ENCODE measurements around the gene COL9A3. TPM values are rescaled to one million over a fixed set of nuclear protein-coding genes. Genes with fewer than 3 reads are reported as not detected.

COL9A3 gene
- total RNA-seq, 1 donor from 2014 or later: not detected

DNA sequence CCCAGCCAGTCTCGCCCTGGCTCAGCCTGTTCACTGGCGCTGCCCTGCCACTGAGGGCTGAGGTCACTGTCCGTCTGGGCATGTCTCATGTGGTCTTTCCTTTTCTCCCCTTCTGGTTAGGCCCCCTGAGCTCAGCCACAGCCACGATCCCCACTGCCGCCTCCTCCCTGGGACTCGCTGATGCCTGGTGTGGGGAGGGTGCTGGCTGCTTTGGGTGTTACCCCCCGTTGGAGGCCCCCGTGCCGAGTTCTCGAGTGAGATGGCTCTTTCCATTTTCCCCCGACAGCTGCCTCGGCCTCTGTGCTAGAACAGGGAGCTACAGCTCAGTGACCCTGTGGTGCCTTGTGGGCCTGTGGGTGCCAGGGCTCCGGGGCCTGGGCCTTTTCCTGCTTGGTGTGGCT is 59.7 kb downstream of the COL9A3 start:
- H3K27me3 Mint-ChIP-seq: no peaks in the 10 kb centered on the region
- H3K4me3 Mint-ChIP-seq: no peak overlapping the region
- H3K9me3 Mint-ChIP-seq: no peaks in the 10 kb centered on the region
- intact Hi-C loops (cut with micrococcal nuclease): no loop called here
- no peak for DNase-seq
- H3K4me1 Mint-ChIP-seq: peaks cover 19% of the 10 kb centered on the region
- peaks cover 5% of the 10 kb centered on the region for H3K36me3 Mint-ChIP-seq (ENCODE audit: low read depth)
- no peak overlapping the region for H3K27ac Mint-ChIP-seq

DNA sequence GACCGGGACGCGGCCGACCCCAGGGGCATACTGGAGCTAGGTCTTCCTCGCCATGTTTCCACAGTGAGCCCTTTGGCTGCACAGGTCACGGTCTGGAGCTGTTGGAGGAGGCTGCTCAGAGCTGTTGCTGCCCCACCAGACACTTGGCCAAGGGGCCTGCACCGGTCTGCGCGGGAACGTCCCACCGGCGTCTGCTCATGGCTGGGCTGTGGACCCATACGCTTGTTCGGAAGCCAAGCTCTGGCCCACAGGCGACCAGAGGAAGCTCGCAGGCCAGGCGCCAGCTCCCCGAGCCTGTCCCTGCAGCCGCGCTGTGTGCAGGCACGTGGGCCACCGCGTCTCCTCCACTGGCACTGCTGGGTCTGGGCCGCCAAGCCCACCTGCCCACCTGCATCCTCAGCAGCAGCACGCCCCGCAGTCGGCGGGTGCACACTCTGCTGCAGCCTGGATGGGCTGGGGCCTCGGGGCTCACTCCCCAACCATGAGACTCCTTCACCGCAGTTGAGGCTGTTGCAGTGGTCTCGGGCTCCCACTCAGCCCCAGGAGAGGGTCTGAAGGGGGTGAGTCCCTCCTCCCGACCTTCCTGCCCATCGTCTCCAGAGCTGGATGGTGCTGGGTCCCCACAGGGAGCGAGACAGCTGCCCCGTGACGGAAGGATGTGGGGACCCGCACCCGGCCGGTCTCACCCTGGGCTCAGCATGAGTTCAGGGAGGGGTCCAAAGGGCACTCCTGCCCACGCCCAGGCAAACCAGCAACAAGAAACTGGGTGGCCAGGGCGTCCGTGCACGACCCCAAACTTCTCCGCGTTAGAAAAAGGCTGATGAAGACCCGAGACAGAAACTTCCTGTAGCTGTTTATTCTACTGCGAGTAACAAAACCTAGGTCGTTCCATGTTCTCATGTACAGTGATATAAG is 60.3 kb downstream of the COL9A3 start:
- no peak for DNase-seq
- Mint-ChIP-seq H3K27me3 (no peaks in the 10 kb centered on the region), H3K36me3 (ENCODE audit: low read depth) (peaks cover 12% of the 10 kb centered on the region), H3K4me3 (no peak overlapping the region), H3K9me3 (no peaks in the 10 kb centered on the region), H3K27ac (no peak overlapping the region), H3K4me1 (peaks cover 19% of the 10 kb centered on the region)
- intact Hi-C loops (cut with micrococcal nuclease): no loop called here

DNA sequence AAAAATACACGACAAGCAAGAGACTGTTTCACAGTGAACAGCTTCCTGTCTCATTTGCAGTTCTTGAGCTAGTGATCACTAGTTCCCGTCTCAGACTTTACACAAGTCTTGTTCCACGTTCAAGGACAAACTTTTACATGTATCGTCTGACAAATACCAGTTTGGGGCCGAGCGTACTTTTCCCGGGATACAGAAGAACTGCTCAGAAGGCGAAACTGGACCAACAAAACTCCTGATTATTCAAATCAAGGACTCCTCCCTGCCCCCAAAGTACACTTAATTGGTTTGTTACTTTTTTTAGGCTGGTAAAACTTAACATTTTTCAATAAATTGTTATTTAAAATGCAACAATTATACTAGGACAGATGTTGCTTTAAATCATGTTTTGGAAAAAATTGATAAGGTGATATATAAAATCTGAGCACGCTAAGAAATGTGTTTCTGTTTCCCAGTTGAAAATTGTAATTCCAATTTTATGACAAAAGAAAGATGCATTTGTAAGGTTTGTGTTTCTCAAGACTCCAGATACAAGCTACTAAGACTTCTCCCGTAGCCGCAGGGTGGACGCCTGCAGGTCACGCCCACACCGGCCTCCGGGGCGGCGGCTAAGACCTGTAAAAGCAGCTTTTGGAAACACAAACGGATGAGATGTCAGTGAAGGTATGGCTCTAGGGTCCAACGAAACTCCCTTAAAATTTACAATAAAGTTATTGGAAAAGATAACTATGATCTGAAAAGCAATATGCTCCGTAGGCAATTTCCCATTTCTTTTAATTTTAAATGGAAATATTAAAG is 61.6 kb downstream of the COL9A3 start:
- Mint-ChIP-seq H3K27ac (no peak overlapping the region), H3K4me1 (peaks cover 16% of the 10 kb centered on the region), H3K9me3 (no peaks in the 10 kb centered on the region), H3K4me3 (no peak overlapping the region), H3K36me3 (ENCODE audit: low read depth) (peaks cover 13% of the 10 kb centered on the region), H3K27me3 (no peaks in the 10 kb centered on the region)
- DNase-seq: no peak
- intact Hi-C loops (cut with micrococcal nuclease): no loop called here

DNA sequence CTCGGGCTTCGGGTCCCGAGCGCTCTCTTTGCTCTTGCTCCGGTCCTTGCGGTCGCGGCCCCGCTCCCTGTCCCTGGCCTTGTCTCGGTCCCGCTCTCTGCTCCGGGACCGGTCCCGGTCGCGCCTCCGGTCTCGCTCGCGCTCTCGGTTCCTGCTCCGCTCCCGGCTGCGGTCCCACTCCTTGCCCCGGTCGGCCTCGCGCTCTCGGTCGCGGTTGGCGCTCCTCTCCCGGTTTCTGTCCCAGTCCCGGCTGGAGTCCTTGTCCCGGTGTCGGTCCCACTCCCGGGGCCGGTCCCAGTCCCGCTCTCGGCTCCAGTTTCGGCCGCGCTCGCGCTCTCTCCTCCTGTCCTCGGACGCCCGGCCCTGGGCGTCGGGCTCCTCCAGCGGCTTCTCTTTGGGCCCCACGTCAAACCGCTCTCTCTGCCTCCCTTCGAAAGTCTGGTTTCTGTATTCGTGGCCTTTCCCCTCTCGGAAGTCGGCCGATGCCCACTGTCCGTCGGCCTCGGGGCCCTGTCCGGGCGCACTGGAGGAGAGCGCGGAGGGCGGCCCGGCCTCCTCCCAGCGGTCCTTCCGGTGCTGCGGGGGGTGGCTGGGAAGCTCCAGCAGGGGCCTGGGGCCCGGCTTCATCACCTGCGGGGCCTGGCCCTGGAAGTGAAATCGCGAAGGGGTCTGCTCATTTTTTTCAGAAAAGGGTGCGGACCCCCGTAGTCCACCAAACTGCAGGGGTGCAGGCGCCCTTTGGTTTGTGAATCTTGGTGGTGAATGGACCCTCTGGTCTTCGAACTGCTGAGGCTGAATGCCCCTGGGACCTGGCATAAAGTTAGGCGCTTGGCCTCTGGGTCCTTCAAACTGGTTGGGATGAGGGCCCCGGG is 62.7 kb downstream of the COL9A3 start:
- DNase-seq: no peak
- Mint-ChIP-seq H3K9me3 (no peaks in the 10 kb centered on the region), H3K4me1 (peaks cover 7% of the 10 kb centered on the region), H3K4me3 (no peak overlapping the region), H3K27me3 (no peaks in the 10 kb centered on the region), H3K27ac (no peak overlapping the region), H3K36me3 (ENCODE audit: low read depth) (peaks cover 13% of the 10 kb centered on the region)
- intact Hi-C loops (cut with micrococcal nuclease): no loop called here

DNA sequence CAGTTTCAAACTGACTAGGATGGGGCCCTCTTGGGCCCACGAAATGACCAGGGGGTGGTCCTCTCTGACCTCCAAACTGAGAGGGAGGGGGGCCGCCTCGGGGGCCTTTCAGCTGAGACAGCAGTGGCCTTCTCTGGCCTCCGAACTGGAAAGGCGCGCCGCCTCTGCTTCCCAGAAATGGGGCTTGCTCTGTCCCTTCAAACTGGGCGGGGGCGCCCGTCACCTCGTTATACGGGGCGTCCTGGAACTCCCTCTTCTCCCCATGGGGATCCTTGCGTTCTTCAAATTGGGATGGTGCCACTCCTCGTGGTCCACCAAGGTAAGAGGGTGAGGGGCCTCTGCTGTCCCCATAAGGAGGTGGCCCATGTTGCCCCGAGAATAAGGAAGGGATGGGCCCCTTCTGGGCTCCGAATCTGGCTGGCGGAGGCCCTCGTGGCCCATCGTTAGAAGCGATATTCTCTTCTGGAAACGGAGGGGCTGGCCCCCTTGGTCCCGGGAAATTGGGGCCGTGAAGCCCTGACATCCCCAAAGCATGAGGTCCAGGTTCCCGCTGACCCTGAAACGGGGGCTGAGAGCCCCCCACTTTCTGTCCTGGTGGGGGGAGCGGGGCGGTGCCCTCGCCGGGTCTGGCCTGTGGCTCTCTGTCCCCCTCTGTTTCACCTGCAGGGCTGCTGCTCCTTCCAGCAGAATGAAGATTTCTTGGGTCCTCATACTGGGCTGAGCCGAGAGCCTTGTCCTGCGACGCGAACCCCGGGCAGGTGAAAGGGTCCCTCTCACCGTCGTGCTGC is 63.5 kb downstream of the COL9A3 start:
- Mint-ChIP-seq H3K27me3 (no peaks in the 10 kb centered on the region), H3K36me3 (ENCODE audit: low read depth) (peaks cover 13% of the 10 kb centered on the region), H3K9me3 (no peaks in the 10 kb centered on the region), H3K4me1 (peaks cover 5% of the 10 kb centered on the region), H3K4me3 (no peak overlapping the region), H3K27ac (no peak overlapping the region)
- no peak for DNase-seq
- intact Hi-C loops (cut with micrococcal nuclease): no loop called here

DNA sequence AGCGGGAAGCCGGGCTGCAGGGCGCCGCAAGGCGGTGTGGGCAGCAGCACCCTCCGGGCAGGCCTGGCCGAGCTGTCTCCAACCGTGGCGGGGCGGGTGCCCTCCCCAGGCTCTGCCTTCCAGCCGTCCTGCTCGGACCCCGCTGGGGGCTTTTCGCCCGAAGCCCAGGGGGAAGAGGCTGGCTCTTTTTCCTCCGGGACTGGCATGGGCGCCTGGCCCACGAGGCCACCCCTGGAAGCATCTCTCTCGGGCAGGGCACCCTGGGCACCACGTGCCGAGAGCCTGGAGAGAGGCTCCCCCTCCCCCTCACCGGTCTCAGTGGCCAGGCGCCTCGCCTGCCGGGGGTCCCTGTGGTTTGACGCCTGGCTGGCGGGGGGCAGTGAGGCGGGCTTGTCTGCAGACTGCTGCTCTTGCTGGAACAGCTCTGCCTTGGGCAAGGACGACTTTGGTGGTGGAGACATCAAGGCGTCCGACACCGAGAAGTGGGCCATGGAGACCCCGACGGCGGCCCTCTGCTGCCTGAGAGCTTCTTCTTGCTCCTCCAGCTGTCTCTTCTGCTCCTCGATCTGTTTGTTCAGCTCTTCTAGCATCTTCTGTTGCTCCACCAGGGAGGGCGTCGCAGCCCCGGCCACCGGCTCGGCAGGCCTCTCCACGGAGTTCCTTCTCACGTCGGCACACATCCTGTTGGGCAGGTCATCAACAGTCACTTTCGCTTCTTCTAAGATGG is 64.2 kb downstream of the COL9A3 start:
- Mint-ChIP-seq H3K4me1 (peaks cover 3% of the 10 kb centered on the region), H3K4me3 (no peak overlapping the region), H3K27me3 (no peaks in the 10 kb centered on the region)

DNA sequence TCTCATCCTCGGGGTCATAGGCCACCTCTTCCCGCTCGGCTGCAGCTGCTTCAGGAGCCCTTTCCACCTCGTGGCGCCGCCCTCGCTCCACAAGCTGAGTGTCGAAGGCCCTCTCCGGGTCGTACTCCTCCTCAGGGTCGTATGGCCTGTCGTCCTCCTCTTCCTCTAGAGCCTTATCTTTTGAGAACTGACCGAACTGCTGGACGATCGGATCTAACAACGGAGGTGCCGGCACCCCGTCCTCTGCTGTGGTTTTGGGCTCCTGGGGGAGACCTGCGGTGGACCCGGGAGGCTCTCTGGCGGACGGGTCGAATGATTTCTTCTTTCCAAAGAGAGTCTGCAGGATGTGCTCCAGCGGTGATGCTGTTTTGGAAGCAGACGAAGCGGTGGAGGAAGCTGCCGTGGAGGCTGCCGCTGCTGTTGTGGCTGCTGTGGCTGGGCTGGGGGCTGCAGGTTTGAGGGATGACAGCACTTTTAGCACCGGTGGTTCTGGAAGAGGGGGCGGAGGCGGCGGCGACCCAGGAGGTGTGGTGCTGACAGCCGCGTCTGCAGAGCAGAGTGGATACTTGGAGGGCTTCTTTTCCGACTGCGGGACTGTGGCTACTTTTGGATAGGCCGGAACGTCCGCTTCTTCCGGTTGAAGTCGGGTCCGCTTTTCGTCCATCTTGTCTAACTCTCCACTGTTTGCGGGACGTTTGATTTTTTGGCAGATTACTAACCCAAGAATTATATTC is 65.0 kb downstream of the COL9A3 start:
- H3K27me3 Mint-ChIP-seq: no peaks in the 10 kb centered on the region
- H3K4me1 Mint-ChIP-seq: peaks cover 1% of the 10 kb centered on the region
- H3K9me3 Mint-ChIP-seq: no peaks in the 10 kb centered on the region
- no peak overlapping the region for H3K27ac Mint-ChIP-seq
- no peak for DNase-seq
- intact Hi-C loops (cut with micrococcal nuclease): no loop called here
- peaks cover 20% of the 10 kb centered on the region for H3K36me3 Mint-ChIP-seq (ENCODE audit: low read depth)
- H3K4me3 Mint-ChIP-seq: no peak overlapping the region

More for the DNA sequence above, 64.2 kb downstream of the COL9A3 start:
- Mint-ChIP-seq H3K27ac (no peak overlapping the region), H3K36me3 (ENCODE audit: low read depth) (peaks cover 13% of the 10 kb centered on the region), H3K9me3 (no peaks in the 10 kb centered on the region)
- no peak for DNase-seq
- intact Hi-C loops (cut with micrococcal nuclease): no loop called here

DNA sequence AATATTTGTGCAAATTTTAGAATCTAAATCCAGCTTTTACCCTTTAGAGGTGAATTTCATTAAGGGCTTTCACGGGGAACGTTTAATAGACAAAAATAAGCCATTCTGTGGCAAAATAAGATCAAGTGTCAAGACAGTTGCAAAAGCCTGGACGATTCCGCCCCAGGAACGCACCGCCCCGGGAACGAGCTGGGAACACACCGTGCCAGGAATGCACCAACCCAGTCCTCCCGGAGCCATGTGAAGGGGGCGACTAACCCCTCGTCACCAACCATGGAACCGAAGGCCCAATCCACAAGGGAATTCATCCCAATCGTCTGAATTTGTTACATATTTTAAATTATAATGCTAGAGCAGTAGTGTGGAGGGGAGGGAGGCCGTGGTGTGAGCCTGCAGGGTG is 65.6 kb downstream of the COL9A3 start:
- DNase-seq: no peak
- intact Hi-C loops (cut with micrococcal nuclease): no loop called here
- Mint-ChIP-seq H3K27me3 (no peaks in the 10 kb centered on the region), H3K4me3 (no peak overlapping the region), H3K9me3 (no peaks in the 10 kb centered on the region), H3K36me3 (ENCODE audit: low read depth) (peaks cover 25% of the 10 kb centered on the region), H3K27ac (no peak overlapping the region), H3K4me1 (peaks cover 1% of the 10 kb centered on the region)

DNA sequence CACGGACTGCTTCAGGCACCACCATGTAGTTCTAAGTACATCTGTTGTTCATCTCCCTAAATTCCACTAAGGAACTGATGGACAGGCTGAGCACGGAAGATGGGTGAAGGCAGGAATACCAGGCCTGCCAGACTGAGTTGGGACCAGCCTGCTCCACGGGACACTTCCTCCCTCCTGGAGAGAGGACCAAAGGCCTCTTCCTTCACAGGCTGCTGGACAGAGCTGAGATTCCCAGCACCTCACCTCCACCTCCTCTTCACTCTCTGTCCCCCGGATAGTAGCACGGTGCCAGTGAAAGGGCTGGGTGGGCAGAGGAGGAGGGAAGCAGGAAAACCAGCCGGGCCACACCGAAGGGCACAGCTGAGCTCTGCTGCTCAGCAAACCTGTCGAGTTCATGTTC is 67.7 kb downstream of the COL9A3 start:
- Mint-ChIP-seq H3K27ac (no peak overlapping the region), H3K4me1 (peaks cover 1% of the 10 kb centered on the region), H3K9me3 (no peaks in the 10 kb centered on the region), H3K4me3 (no peak overlapping the region), H3K27me3 (no peaks in the 10 kb centered on the region), H3K36me3 (ENCODE audit: low read depth) (peaks cover 29% of the 10 kb centered on the region)
- intact Hi-C loops (cut with micrococcal nuclease): no loop called here
- DNase-seq: no peak

DNA sequence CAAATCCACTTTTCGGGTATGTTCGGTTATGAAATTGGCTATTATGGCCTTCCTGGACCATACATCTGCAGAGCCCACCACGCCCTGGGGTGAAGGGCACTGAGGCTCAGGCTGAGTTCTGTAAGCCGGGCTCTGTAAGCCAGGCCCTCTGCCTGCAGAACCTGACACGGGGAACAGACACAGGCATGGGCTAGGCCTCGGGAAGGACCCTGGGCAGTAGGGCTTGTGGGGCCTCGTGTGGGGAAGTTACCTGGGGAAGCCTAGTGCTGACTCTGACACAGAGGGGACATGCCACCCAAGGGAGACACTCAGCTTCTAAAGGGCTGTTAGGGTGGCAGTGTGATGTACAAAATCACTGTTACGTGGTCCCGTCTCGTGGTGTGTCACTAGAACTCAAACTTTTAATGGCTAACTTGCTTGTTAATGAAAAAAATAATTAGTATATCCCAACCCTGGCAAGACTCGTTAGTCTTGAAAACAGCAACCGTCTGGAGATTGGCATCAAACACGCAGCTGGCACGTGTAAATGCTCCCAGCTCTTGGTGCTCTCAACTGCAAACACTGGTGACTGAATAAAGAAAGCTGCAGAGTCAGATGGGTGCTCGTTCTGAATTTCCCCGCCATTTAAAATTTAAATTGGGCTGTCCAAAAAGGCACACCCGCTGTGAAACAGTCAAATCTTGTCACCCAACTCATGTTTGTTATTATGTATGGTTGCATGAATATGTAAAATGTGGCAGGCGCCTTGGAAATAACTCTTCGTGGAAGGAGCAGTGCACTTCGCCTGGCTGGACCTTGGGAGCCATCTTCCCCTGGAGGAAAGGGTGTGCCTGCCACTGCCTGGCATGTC is 68.4 kb downstream of the COL9A3 start:
- DNase-seq: no peak
- H3K9me3 Mint-ChIP-seq: no peaks in the 10 kb centered on the region
- intact Hi-C loops (cut with micrococcal nuclease): no loop called here
- H3K4me3 Mint-ChIP-seq: no peak overlapping the region
- no peak overlapping the region for H3K27ac Mint-ChIP-seq
- H3K36me3 Mint-ChIP-seq (ENCODE audit: low read depth): peaks cover 36% of the 10 kb centered on the region
- no peaks in the 10 kb centered on the region for H3K27me3 Mint-ChIP-seq
- H3K4me1 Mint-ChIP-seq: peaks cover 1% of the 10 kb centered on the region

DNA sequence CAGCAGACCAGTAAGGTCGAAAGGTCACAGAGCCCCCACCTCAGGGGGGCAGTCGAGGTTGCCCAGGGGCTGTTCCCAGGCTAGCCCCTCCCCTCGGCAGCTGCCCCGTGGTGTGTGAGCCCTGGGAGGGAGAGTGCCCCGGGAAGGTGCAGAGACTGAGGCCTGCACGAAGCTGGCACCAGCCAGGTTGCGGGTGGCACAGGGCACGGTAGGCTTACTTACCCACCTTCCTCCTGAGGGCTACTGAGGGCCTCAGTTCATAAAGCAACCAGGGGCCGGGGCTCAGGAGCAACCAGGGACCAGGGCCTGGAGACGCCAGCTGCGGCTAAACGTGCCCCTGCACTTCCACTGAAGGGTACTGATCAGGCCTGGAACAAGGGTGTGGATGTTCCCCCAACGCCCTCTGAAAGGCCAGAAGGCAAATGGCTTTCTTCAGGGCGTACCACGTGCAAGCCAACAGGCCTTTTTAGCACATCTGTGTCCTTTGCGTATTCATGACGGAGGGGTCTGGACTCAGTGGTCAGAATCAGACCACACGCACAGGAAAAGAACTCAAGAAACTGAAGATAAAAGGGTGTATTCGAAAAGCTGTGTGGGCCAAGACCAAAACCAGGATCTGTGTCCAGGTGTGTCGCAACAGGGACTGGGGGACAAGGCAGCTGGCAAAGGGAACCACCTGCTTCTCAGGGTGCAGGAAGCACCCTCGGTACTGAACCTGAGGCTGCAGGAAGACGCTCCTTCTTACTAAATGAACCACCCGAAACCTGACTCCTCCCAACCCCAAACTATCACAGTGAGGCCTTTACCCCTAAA is 69.3 kb downstream of the COL9A3 start:
- intact Hi-C loops (cut with micrococcal nuclease): no loop called here
- peaks cover 42% of the 10 kb centered on the region for H3K36me3 Mint-ChIP-seq (ENCODE audit: low read depth)
- no peaks in the 10 kb centered on the region for H3K9me3 Mint-ChIP-seq
- no peak for DNase-seq
- H3K4me1 Mint-ChIP-seq: peaks cover 6% of the 10 kb centered on the region
- H3K4me3 Mint-ChIP-seq: no peak overlapping the region
- no peak overlapping the region for H3K27ac Mint-ChIP-seq
- H3K27me3 Mint-ChIP-seq: no peaks in the 10 kb centered on the region

Data from activated CD4-positive, alpha-beta T cell treated with anti-CD3 and anti-CD28 coated beads, Interleukin-2, amount 10 ng/mL, durations not matched to agents 24 days and 14 days (primary cell).